ENCODE results near the gene APOBEC3B. TPM values are rescaled to one million over a fixed set of nuclear protein-coding genes. Genes with fewer than 3 reads are reported as not detected.
"Not testable (repeated sequence)": the region's sequence is repeated elsewhere in the genome, so short reads cannot be mapped to it uniquely, and the experiment has no call there.

APOBEC3B gene
- total RNA-seq, 1 donor from 2014 or later, result not detected

GRCh38 chr22:39013942-39014722, 32.0 kb downstream of the APOBEC3B start, which contains the start of gene APOBEC3C:
Gene APOBEC3C (plus strand): TSS chr22:39014257. CDS start chr22:39014363, 106 bp downstream.
- H3K9ac ChIP-seq, result no peak within 1 kb of the TSS
- Mint-ChIP-seq H3K4me1 (peaks cover 31% of the 10 kb centered on the region), H3K4me3 (peak within 1 kb of the TSS; percentile 76)

GRCh38 chr22:39014723-39015121, 32.6 kb downstream of the APOBEC3B start:
- Mint-ChIP-seq H3K4me1 (peaks cover 34% of the 10 kb centered on the region), H3K27me3 (ENCODE audit: insufficient read depth, low read depth) (peaks cover 16% of the 10 kb centered on the region), H3K4me3 (peak overlapping the region; percentile 76), H3K27ac (peak overlapping the region; percentile 93)
- Histone ChIP-seq H2AFZ (replicated peaks) (peak overlapping the region; percentile 73), H3K4me1 (peaks cover 30% of the 10 kb centered on the region), H3K4me2 (peak overlapping the region; percentile 69), H3K4me3 (peak overlapping the region; percentile 32)
- not testable (repeated sequence) for H3K79me2 ChIP-seq (ENCODE audit: low read depth); H4K20me1 ChIP-seq (ENCODE audit: low read depth); H3K9me3 Mint-ChIP-seq; H3F3A ChIP-seq (ENCODE audit: low read depth); H3K36me3 ChIP-seq; H3K9ac ChIP-seq; H3K27ac ChIP-seq; H3K9me3 ChIP-seq (ENCODE audit: low read depth); H3K27me3 ChIP-seq; DNase-seq (ENCODE audit: low spot score); H3K36me3 Mint-ChIP-seq

More at GRCh38 chr22:39013942-39014722, 32.0 kb downstream of the APOBEC3B start, which contains the start of gene APOBEC3C:
- no peaks in the 10 kb centered on the region for H3K36me3 ChIP-seq
- peak within 1 kb of the TSS; percentile 73 for H2AFZ ChIP-seq (replicated peaks)
- peak within 1 kb of the TSS; percentile 32 for H3K4me3 ChIP-seq
- peaks cover 9% of the 10 kb centered on the region for H3F3A ChIP-seq (ENCODE audit: low read depth)
- H3K36me3 Mint-ChIP-seq, result no peaks in the 10 kb centered on the region
- TF ChIP-seq EZH2phosphoT487 (IDR thresholded peaks at IDR 0.05) (no peak), CTCF (IDR thresholded peaks at IDR 0.05) (no peak), EZH2 (IDR thresholded peaks at IDR 0.05) (no peak)
- H3K79me2 ChIP-seq (ENCODE audit: low read depth), result no peaks in the 10 kb centered on the region
- H3K27ac ChIP-seq, result no peak within 1 kb of the TSS
- H3K9me3 ChIP-seq (ENCODE audit: low read depth), result no peaks in the 10 kb centered on the region
- peaks cover 14% of the 10 kb centered on the region for H3K27me3 Mint-ChIP-seq (ENCODE audit: insufficient read depth, low read depth)
- no peaks in the 10 kb centered on the region for H4K20me1 ChIP-seq (ENCODE audit: low read depth)
- peak within 1 kb of the TSS; percentile 93 for H3K27ac Mint-ChIP-seq
- H3K9me3 Mint-ChIP-seq, result no peaks in the 10 kb centered on the region
- H3K4me2 ChIP-seq, result peak within 1 kb of the TSS; percentile 69
- peak; percentile 70 for DNase-seq (ENCODE audit: low spot score)
- H3K4me1 ChIP-seq, result peaks cover 30% of the 10 kb centered on the region
- H3K27me3 ChIP-seq, result no peaks in the 10 kb centered on the region

GRCh38 chr22:39016592-39016991, 34.4 kb downstream of the APOBEC3B start:
- no peak overlapping the region for H3K27ac Mint-ChIP-seq
- H3K4me1 Mint-ChIP-seq, result peaks cover 46% of the 10 kb centered on the region

More at GRCh38 chr22:39016592-39016991, 34.4 kb downstream of the APOBEC3B start:
- Histone ChIP-seq H3F3A (ENCODE audit: low read depth) (peaks cover 17% of the 10 kb centered on the region), H3K79me2 (ENCODE audit: low read depth) (no peaks in the 10 kb centered on the region), H3K4me2 (no peak overlapping the region), H2AFZ (replicated peaks) (no peak overlapping the region), H3K36me3 (no peaks in the 10 kb centered on the region), H3K4me1 (peaks cover 33% of the 10 kb centered on the region), H3K9me3 (ENCODE audit: low read depth) (no peaks in the 10 kb centered on the region), H3K9ac (no peak overlapping the region), H3K4me3 (no peak overlapping the region), H3K27me3 (no peaks in the 10 kb centered on the region), H3K27ac (no peak overlapping the region), H4K20me1 (ENCODE audit: low read depth) (no peaks in the 10 kb centered on the region)
- no peaks in the 10 kb centered on the region for H3K36me3 Mint-ChIP-seq
- no peaks in the 10 kb centered on the region for H3K9me3 Mint-ChIP-seq
- H3K27me3 Mint-ChIP-seq (ENCODE audit: insufficient read depth, low read depth), result peaks cover 20% of the 10 kb centered on the region
- no peak for DNase-seq (ENCODE audit: low spot score)
- H3K4me3 Mint-ChIP-seq, result peak overlapping the region; percentile 33
- TF ChIP-seq EZH2phosphoT487 (IDR thresholded peaks at IDR 0.05) (no peak), CTCF (IDR thresholded peaks at IDR 0.05) (no peak), EZH2 (IDR thresholded peaks at IDR 0.05) (no peak)
